ENCODE results near the gene SLC49A3. TPM values are rescaled to one million over a fixed set of nuclear protein-coding genes. Genes with fewer than 3 reads are reported as not detected.
A peak's percentile ranks its signal among the peaks of the same experiment; 100 is the strongest.

The SLC49A3 gene
- total and polyA plus RNA-seq, 2 of the 4 experiments (the other 2 are of a cell fraction): under 0.01 to 0.32 TPM

DNA sequence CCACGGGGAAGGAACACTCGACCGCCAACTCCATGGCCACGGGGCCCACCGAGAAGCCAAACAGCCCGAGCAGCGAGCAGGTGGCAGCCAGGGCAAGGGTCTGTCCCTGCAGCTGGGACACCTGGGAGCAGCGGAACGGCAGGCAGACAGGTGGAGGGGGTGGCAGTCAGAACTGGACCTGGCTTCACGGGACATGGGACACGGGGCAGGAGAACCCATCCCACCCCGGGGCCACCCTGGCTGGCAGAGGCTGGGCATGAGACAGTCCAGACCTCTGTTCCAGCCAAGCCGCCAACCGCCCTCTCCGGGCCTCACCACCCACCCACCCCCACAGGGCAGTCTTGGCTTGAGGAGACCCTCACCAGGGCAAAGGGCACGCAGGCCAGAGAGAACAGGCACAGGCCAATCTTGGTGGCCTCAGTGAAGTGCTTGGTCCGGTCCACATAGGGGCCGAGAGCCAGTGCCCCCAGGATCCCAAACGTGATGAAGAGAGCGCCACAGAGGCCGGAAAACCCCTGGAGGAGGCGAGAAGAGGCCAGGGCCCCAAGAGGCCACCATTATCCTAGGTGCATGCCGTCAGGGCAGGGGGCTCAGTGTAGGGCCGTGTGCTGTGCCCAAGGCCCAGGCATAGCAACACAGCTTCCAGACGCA lies 5.6 kb downstream of the SLC49A3 start:
- dilution Hi-C loops (cut with HindIII; ENCODE audit: low sequenced_read_pairs, unreplicated experiment) (no loop called here), intact Hi-C loops (cut with micrococcal nuclease) (no loop called here), in situ Hi-C loops (cut with MboI; ENCODE audit: low sequenced_read_pairs) (no loop called here)
- Histone ChIP-seq H2AFZ (replicated peaks; ENCODE audit: low read length, poor library complexity) (no peak overlapping the region), H4K8ac (ENCODE audit: low read depth in 2 of 2, low read length in 2 of 2) (no peak overlapping the region), H3K4ac (ENCODE audit: low read depth, low read length) (no peak overlapping the region), H2BK120ac (ENCODE audit: low read depth, low read length) (no peak overlapping the region), H3K9ac (ENCODE audit: low read depth, low read length) (no peak overlapping the region), H3K27ac (ENCODE audit: insufficient read depth, low read length) (no peak overlapping the region), H3K9me3 (ENCODE audit: control insufficient read depth, insufficient read depth, low read length) (no peaks in the 10 kb centered on the region), H4K91ac (ENCODE audit: insufficient read depth, low read depth, low read length) (no peak overlapping the region), H3K36me3 (ENCODE audit: control insufficient read depth, insufficient read depth, low read length) (no peaks in the 10 kb centered on the region), H3K27me3 (ENCODE audit: control insufficient read depth, insufficient read depth, low read length) (no peaks in the 10 kb centered on the region), H3K23ac (ENCODE audit: low read depth, low read length) (no peak overlapping the region), H3K4me1 (ENCODE audit: control insufficient read depth, insufficient read depth, low read length) (peaks cover 15% of the 10 kb centered on the region), H4K5ac (ENCODE audit: low read depth, low read length) (no peak overlapping the region), H2AK5ac (ENCODE audit: low read depth, low read length) (no peak overlapping the region), H3K79me1 (ENCODE audit: low read depth in 1 of 2, low read length in 2 of 2) (peaks cover 0 to 4% of the 10 kb centered on the region in 2 experiments; a peak in 1 of 4 replicates), H2BK5ac (ENCODE audit: low read depth, low read length, poor library complexity, severe bottlenecking) (no peak overlapping the region), H2BK20ac (ENCODE audit: low read depth, low read length) (no peak overlapping the region), H3K9me1 (ENCODE audit: insufficient read depth, low read length) (peaks cover 9% of the 10 kb centered on the region), H2BK15ac (ENCODE audit: low read depth, low read length) (no peak overlapping the region), H4K20me1 (ENCODE audit: insufficient read depth, low read length) (no peaks in the 10 kb centered on the region), H3K56ac (ENCODE audit: extremely low read depth, insufficient read depth, low read length) (no peak overlapping the region), H3K4me2 (ENCODE audit: low read depth, low read length) (no peak overlapping the region), H2AK9ac (replicated peaks; ENCODE audit: low read depth, low read length, poor library complexity) (peak overlapping the region; percentile 3), H3K18ac (ENCODE audit: low read depth, low read length) (no peak overlapping the region), H3K14ac (replicated peaks; ENCODE audit: low read depth, low read length) (no peak overlapping the region), H3K4me3 (ENCODE audit: insufficient read depth, low read depth, low read length) (no peak overlapping the region)
- CTCF ChIA-PET: no interaction called here
- no peak for TF ChIP-seq MAZ (IDR thresholded peaks at IDR 0.05; ENCODE audit: borderline replicate concordance, low read depth, low read length)
- no peak for TF ChIP-seq FOS (IDR thresholded peaks at IDR 0.05; ENCODE audit: low read depth, low read length)
- TF ChIP-seq RAD21 (IDR thresholded peaks at IDR 0.05; ENCODE audit: low read length): no peak
- DNase-seq (no peak), ATAC-seq (ENCODE audit: low read depth) (peak; percentile 0; the same call in 1 of the 2 replicates)
- BruUV-seq (replicated peaks): no TSS peak
- 75% methylated on average over 12 of the region's 25 CpGs; no CpG with 5 or more reads in 1 of the 2 experiments for WGBS, 2 experiments (ENCODE audit: extremely low coverage in 2 of 2, insufficient read length in 1 of 2)
- POLR2A ChIA-PET (ENCODE audit: unreplicated experiment): no interaction called here
